Adrenal gland (tissue), 12 donors: ENCODE results near the gene KAT6B. TPM values are rescaled to one million over a fixed set of nuclear protein-coding genes. Genes with fewer than 3 reads are reported as not detected.
A peak's percentile ranks its signal among the peaks of the same experiment; 100 is the strongest.

Experiments
- DNase-seq, 7 donors: peaks; one replicate each; pipeline ENCODE4 v3.0.0-alpha.2; 2019 to 2020
- H3K27ac ChIP-seq, 5 donors: fragments of 200-600 bp; sonication (generic) in 4 of 5; 1 replicate in 3 of 5; 2 replicates in 2 of 5; pipeline versions ENCODE4 v1.5.1 to v1.8.0; 2016 to 2020; ENCODE audit warnings: mild to moderate bottlenecking in 1 of 5
- H3K27me3 ChIP-seq: fragments of 200-600 bp; 2 replicates; pipeline ENCODE4 v1.8.0; 2021
- H3K36me3 ChIP-seq, 2 donors: fragments of 200-600 bp; replicated peaks in 1 of 2; 1 replicate in 1 of 2; 2 replicates in 1 of 2; pipeline versions ENCODE4 v1.5.1 to v1.8.0; 2018 to 2022
- H3K4me1 ChIP-seq, 2 donors: fragments of 200-600 bp; replicated peaks in 1 of 2; 1 replicate in 1 of 2; 2 replicates in 1 of 2; pipeline versions ENCODE4 v1.5.1 to v1.8.0; 2018 to 2021
- H3K4me3 ChIP-seq, 4 donors: fragments of 200-600 bp; sonication (generic) in 3 of 4; one replicate each; pipeline ENCODE4 v1.5.1; 2016 to 2018
- H3K9me3 ChIP-seq, 3 donors: fragments of 200-600 bp; sonication (generic) in 1 of 3; replicated peaks in 1 of 3; 1 replicate in 2 of 3; 2 replicates in 1 of 3; pipeline versions ENCODE4 v1.5.1 to v1.8.0; 2016 to 2021
- CTCF ChIP-seq, 6 experiments: fragments of 450-650 bp in 4 of 6; fragments of 200-600 bp in 2 of 6; sonication (generic) in 1 of 6; IDR thresholded peaks; 1 replicate in 5 of 6; 2 replicates in 1 of 6; pipeline versions ENCODE4 v1.5.1 to v1.8.0; 2016 to 2021; ENCODE audit warnings: antibody characterized with exemption in 6 of 6, mild to moderate bottlenecking in 2 of 6, moderate library complexity in 1 of 6
- POLR2A ChIP-seq, 2 donors: fragments of 450-650 bp; IDR thresholded peaks; one replicate each; pipeline ENCODE4 v1.6.1; 2017; ENCODE audit warnings: antibody characterized with exemption in 2 of 2, mild to moderate bottlenecking in 2 of 2, moderate library complexity in 1 of 2
- WGBS, 4 donors: extraction: QIAGEN DNeasy Blood & Tissue Kit in 2 of 4; methylation state at CpG; one replicate each; pipeline versions ENCODE4 v1.1.5 to v1.1.7; 2013 to 2017; 5-methylcytosine and 5-hydroxymethylcytosine counted together
- intact Hi-C, 2 donors: fragments of 100-400 bp; cut with DNase I; formaldehyde crosslinking; loops; one replicate each; pipeline versions ENCODE4 v1.14.1 to v1.15.0; 2022 to 2023
- polyA plus RNA-seq, 3 donors: library from polyadenylated mRNA; stranded (reverse); fragments of 200-250 nt in 2 of 3; fragments of 350-450 nt in 1 of 3; fragmentation: Illumina TruSeq in 1 of 3; extraction: RNeasy Lipid Tissue Mini Kit (QIAGEN cat#74804) in 1 of 3; gene quantifications; one replicate each; pipeline ENCODE4 v1.2.3, GENCODE V29; 2013 to 2014
- total RNA-seq, 9 donors: library from RNA; depleted of rRNA in 4 of 9; stranded (reverse); fragments of >200 nt in 4 of 9; fragments of 120-200 nt in 1 of 9; fragmentation: NEBNext Ultra II Directional in 1 of 9; extraction: Animal tissue kit (Norgen Biotek cat#: 25700) in 1 of 9; gene quantifications; one replicate each; pipeline versions ENCODE4 v1.1.0 to v1.2.4, GENCODE V29; 2013 to 2023
- donor health status: healthy with polysubstance abuse.
- donor health status: Bipolar disorder and iron deficiency.
- donor health status: DM: yes; HTN: yes; CAD: no.
- donor health status: DM: no; HTN: no; CAD: no.
- donor health status: DM: no; HTN: no; CAD: no.
- donor health status: DM: yes; HTN: yes; CAD: no.

KAT6B gene
- total and polyA plus RNA-seq, 12 donors = 6.0 to 50.2 (median 25.8) TPM

GRCh38 chr10:75042292-75042974 is 216.0 kb downstream of the KAT6B start:
- WGBS, 4 donors = 98 to 100% (median 100%) methylated on average over 1 of the region's 1 CpG; no CpG with 5 or more reads in 1 of the 4 donors
- no peaks in the 10 kb centered on the region for H3K36me3 ChIP-seq
- TF ChIP-seq CTCF (IDR thresholded peaks at IDR 0.05) = no peak
- TF ChIP-seq POLR2A (IDR thresholded peaks at IDR 0.05) = no peak
- peak in 2 of 7 donors; percentile 18 to 21 for DNase-seq
- H3K4me1 ChIP-seq = peaks cover 7 to 10% of the 10 kb centered on the region in 2 donors
- H3K9me3 ChIP-seq = no peaks in the 10 kb centered on the region
- intact Hi-C loops = no loop called here
- H3K27me3 ChIP-seq = no peaks in the 10 kb centered on the region
- H3K27ac ChIP-seq = peak overlapping the region in 2 of 5 donors; percentile 7 to 12
- H3K4me3 ChIP-seq = no peak overlapping the region

- H3K4me3 ChIP-seq = peak overlapping the region in 1 of 4 donors; percentile 19
These were observed 217.1 kb downstream of the KAT6B start for GRCh38 chr10:75043256-75044131.

GRCh38 chr10:75048669-75049098 is 222.3 kb downstream of the KAT6B start:
- no peak for TF ChIP-seq CTCF (IDR thresholded peaks at IDR 0.05)
- no peak for TF ChIP-seq POLR2A (IDR thresholded peaks at IDR 0.05)

More at GRCh38 chr10:75043256-75044131, 217.1 kb downstream of the KAT6B start:
- intact Hi-C loops = no loop called here
- WGBS, 4 donors = 40 to 56% (median 49%) methylated on average over 27 to 68 of the region's 68 CpGs
- TF ChIP-seq POLR2A (IDR thresholded peaks at IDR 0.05) (no peak), CTCF (IDR thresholded peaks at IDR 0.05) (no peak)
- Histone ChIP-seq H3K9me3 (no peaks in the 10 kb centered on the region), H3K27ac (no peak overlapping the region), H3K27me3 (no peaks in the 10 kb centered on the region), H3K4me1 (peaks cover 3 to 4% of the 10 kb centered on the region in 2 donors), H3K36me3 (no peaks in the 10 kb centered on the region)
- DNase-seq = no peak

More at GRCh38 chr10:75048669-75049098, 222.3 kb downstream of the KAT6B start:
- DNase-seq = peak in 1 of 7 donors; percentile 14
- WGBS, 4 donors = 77 to 86% (median 83%) methylated on average over 9 of the region's 9 CpGs
- intact Hi-C loops = no loop called here
- Histone ChIP-seq H3K4me1 (no peaks in the 10 kb centered on the region), H3K27ac (no peak overlapping the region), H3K36me3 (no peaks in the 10 kb centered on the region), H3K27me3 (no peaks in the 10 kb centered on the region), H3K9me3 (no peaks in the 10 kb centered on the region), H3K4me3 (no peak overlapping the region)
